Activated T-helper 1 cell treated with anti-CD3 and anti-CD28 coated beads, Interleukin-12 subunit alpha, Interleukin-12 subunit beta, Interleukin-2, Interleukin-4 antibody, amounts not matched to agents 30 ng/mL and 10 ng/mL and 1 ng/mL, durations not matched to agents 14 hours and 24 hours and 36 hours (primary cell): ENCODE results near the gene CLDN16. TPM values are rescaled to one million over a fixed set of nuclear protein-coding genes. Genes with fewer than 3 reads are reported as not detected.

ENCODE experiments used
- DNase-seq: peaks from one replicate; pipeline ENCODE4 v3.0.0; 2021; ENCODE audit warnings: low spot score
- H3K27ac Mint-ChIP-seq: one replicate; pipeline ENCODE4 v1.8.0; 2021; ENCODE audit warnings: mild to moderate bottlenecking, mixed read lengths
- H3K27me3 Mint-ChIP-seq: one replicate; pipeline ENCODE4 v1.8.0; 2022; ENCODE audit warnings: mild to moderate bottlenecking, moderate library complexity, mixed read lengths; ENCODE audit not compliant: insufficient read depth
- H3K36me3 Mint-ChIP-seq: one replicate; pipeline ENCODE4 v1.8.0; 2021; ENCODE audit warnings: low read depth, mixed read lengths
- H3K4me1 Mint-ChIP-seq: one replicate; pipeline ENCODE4 v1.8.0; 2021; ENCODE audit warnings: low read depth, mixed read lengths
- H3K4me3 Mint-ChIP-seq: one replicate; pipeline ENCODE4 v1.8.0; 2021; ENCODE audit warnings: mild to moderate bottlenecking, moderate library complexity, mixed read lengths
- H3K9me3 Mint-ChIP-seq: one replicate; pipeline ENCODE4 v1.8.0; 2021; ENCODE audit warnings: mixed read lengths
- intact Hi-C: fragments of 100-400 bp; cut with micrococcal nuclease; formaldehyde crosslinking; loops from one replicate; pipeline ENCODE4 v1.15.1; 2024
- total RNA-seq: library from RNA; stranded (reverse); gene quantifications from 2 replicates; pipeline ENCODE4 v1.2.3, GENCODE V29; 2022

Gene CLDN16
- total RNA-seq, 1 donor from 2014 or later, result not detected

DNA sequence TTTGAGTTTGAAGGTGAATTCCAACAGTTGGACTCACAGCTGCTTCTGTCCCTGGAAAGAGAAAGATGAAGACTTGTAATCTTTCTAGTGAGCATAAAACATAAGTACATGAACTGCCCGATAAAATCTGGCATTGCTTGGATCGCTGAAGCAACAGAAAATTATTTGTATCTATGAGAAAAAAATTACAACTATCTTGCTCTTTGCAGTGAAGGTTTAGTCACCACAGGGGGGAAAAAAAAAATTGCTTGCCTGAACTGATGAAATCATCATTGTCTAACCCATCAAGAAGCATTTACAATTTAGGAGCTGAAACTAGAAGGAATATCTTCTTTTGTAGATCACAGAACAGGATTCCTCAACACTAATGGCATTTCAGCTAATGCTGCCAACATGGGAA, 41.7 kb downstream of the CLDN16 start:
- intact Hi-C loops, result no loop called here
- Mint-ChIP-seq H3K27me3 (peaks cover 8% of the 10 kb centered on the region), H3K36me3 (no peaks in the 10 kb centered on the region), H3K27ac (no peak overlapping the region), H3K9me3 (peaks cover 5% of the 10 kb centered on the region), H3K4me1 (no peaks in the 10 kb centered on the region), H3K4me3 (no peak overlapping the region)
- no peak for DNase-seq

DNA sequence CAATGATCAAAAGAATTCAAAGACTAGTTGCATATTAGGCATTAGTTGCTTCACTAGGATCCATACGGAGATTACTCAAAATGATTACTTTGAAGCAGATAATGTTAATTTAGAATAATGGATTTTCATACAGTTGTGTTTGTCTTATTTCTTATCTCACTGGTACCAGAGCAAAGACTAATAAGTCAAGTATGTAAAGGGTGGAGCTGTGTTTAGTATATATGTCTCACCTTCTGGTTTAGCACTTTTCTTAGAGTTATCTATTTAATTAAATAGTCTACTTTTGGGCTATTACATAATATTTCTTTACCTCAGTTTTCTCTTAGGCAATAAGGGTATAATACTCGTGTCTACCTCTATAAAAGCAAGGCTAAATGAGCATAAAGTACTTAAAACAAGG, 42.9 kb downstream of the CLDN16 start:
- H3K36me3 Mint-ChIP-seq, result no peaks in the 10 kb centered on the region
- no peaks in the 10 kb centered on the region for H3K4me1 Mint-ChIP-seq
- H3K27ac Mint-ChIP-seq, result no peak overlapping the region
- H3K9me3 Mint-ChIP-seq, result peaks cover 5% of the 10 kb centered on the region
- intact Hi-C loops, result no loop called here
- no peak overlapping the region for H3K4me3 Mint-ChIP-seq
- no peak for DNase-seq
- H3K27me3 Mint-ChIP-seq, result peaks cover 8% of the 10 kb centered on the region

DNA sequence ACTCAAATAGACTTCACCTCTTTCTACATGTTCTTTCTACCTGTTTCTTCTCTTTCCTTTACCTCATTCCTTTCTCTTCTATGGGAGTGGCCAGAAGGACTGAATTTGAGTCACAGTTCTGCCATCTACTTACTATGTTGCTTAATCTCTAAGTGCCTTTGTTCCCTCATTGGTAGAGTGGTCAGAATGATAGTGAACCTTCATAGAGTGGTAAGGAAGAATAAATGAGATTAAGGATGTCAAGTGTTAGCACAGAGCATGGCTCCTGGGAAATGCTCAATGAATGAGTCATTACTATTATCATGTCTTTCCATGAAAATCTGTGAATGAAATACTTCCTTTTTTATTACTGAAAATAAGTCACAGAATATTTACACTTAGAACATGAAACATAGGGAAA, 44.3 kb downstream of the CLDN16 start:
- DNase-seq, result no peak
- peaks cover 5% of the 10 kb centered on the region for H3K9me3 Mint-ChIP-seq
- H3K4me1 Mint-ChIP-seq, result no peaks in the 10 kb centered on the region
- H3K4me3 Mint-ChIP-seq, result no peak overlapping the region
- H3K36me3 Mint-ChIP-seq, result no peaks in the 10 kb centered on the region
- H3K27ac Mint-ChIP-seq, result no peak overlapping the region
- H3K27me3 Mint-ChIP-seq, result peaks cover 15% of the 10 kb centered on the region
- intact Hi-C loops, result no loop called here

- H3K36me3 Mint-ChIP-seq, result no peaks in the 10 kb centered on the region
- H3K9me3 Mint-ChIP-seq, result peaks cover 5% of the 10 kb centered on the region
- intact Hi-C loops, result no loop called here
- no peak overlapping the region for H3K27ac Mint-ChIP-seq
- no peak overlapping the region for H3K4me3 Mint-ChIP-seq
- H3K27me3 Mint-ChIP-seq, result peaks cover 15% of the 10 kb centered on the region
- H3K4me1 Mint-ChIP-seq, result no peaks in the 10 kb centered on the region
- no peak for DNase-seq
Observed at GRCh38 chr3:190433626-190434025, 45.7 kb downstream of the CLDN16 start.

DNA sequence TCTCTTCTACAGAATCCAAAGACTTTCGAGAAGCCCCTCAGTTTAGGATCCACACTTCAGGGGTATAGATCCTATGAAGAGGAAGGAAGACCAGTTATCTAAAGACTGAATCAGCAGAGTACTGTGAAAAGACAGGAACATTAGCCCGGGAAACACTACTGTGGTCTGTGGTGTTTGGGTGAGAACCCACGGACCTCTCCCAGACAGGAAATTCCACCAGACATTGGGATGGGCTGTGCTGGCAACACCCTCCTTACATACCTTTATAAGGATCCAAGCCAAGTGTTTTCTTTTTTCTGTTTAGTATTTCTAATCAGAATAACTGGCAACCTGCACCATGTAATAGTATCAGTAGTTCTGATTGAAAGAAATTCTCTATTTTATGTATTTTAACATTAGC, 47.7 kb downstream of the CLDN16 start:
- no peak for DNase-seq
- Mint-ChIP-seq H3K9me3 (peaks cover 5% of the 10 kb centered on the region), H3K4me3 (no peak overlapping the region), H3K4me1 (no peaks in the 10 kb centered on the region), H3K27me3 (peaks cover 19% of the 10 kb centered on the region), H3K27ac (no peak overlapping the region), H3K36me3 (no peaks in the 10 kb centered on the region)
- intact Hi-C loops, result no loop called here

GRCh38 chr3:190436331-190436730, 48.4 kb downstream of the CLDN16 start:
- H3K4me3 Mint-ChIP-seq, result no peak overlapping the region
- no peaks in the 10 kb centered on the region for H3K36me3 Mint-ChIP-seq
- H3K4me1 Mint-ChIP-seq, result no peaks in the 10 kb centered on the region
- H3K27ac Mint-ChIP-seq, result no peak overlapping the region
- intact Hi-C loops, result no loop called here
- H3K9me3 Mint-ChIP-seq, result peaks cover 5% of the 10 kb centered on the region
- DNase-seq, result no peak
- H3K27me3 Mint-ChIP-seq, result peaks cover 19% of the 10 kb centered on the region

DNA sequence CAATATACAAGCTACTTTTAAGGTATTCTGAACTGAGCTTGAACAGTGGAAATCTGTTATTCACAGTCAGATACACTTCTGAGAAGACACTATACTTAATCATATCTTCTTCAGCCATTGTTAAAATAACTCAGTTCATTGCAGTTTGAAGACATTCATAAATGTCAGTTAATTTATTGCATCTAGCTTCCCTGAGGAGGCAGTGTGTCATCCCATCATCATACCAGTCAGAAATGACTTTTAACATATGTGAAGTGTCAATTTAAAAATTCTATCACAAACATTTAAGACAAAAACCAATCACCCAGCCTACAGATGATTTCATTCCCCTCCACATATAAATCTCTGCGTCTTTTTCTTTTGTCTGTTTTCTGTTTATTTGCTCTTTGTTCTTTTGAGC, 54.3 kb downstream of the CLDN16 start:
- Mint-ChIP-seq H3K9me3 (no peaks in the 10 kb centered on the region), H3K27ac (no peak overlapping the region), H3K27me3 (peaks cover 8% of the 10 kb centered on the region), H3K4me3 (no peak overlapping the region), H3K36me3 (no peaks in the 10 kb centered on the region), H3K4me1 (peaks cover 9% of the 10 kb centered on the region)
- intact Hi-C loops, result loop anchor here (5.0 kb wide), 1 partner anchor 255 kb away; no protein-coding TSS in a partner anchor
- DNase-seq, result no peak

DNA sequence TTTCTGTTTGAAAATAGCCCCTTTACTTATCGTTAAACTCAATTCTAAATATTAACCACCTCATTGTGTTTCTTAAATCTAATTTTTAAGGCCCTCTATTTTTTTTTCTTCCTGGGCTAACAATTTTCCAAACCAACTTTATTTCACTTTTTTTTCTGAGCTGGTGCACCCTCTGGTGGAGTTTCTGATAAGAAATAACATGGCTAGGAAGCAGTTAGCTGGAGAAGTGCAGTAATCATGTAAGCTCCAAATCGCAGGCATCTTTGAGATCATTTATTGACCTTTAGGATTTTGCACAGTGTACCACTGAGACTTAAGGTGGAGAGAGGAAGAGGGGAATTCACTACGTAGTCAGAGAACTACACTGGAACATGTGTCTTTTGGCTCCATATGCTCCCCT, 55.3 kb downstream of the CLDN16 start:
- peaks cover 8% of the 10 kb centered on the region for H3K27me3 Mint-ChIP-seq
- no peaks in the 10 kb centered on the region for H3K9me3 Mint-ChIP-seq
- no peak overlapping the region for H3K4me3 Mint-ChIP-seq
- H3K36me3 Mint-ChIP-seq, result no peaks in the 10 kb centered on the region
- intact Hi-C loops, result loop anchor here (5.0 kb wide), 1 partner anchor 254 kb away; no protein-coding TSS in a partner anchor
- H3K4me1 Mint-ChIP-seq, result peaks cover 9% of the 10 kb centered on the region
- no peak overlapping the region for H3K27ac Mint-ChIP-seq
- no peak for DNase-seq

GRCh38 chr3:190444006-190444405, 56.0 kb downstream of the CLDN16 start:
- no peaks in the 10 kb centered on the region for H3K36me3 Mint-ChIP-seq
- DNase-seq, result no peak
- H3K9me3 Mint-ChIP-seq, result no peaks in the 10 kb centered on the region
- peaks cover 9% of the 10 kb centered on the region for H3K4me1 Mint-ChIP-seq
- no peak overlapping the region for H3K4me3 Mint-ChIP-seq
- no peak overlapping the region for H3K27ac Mint-ChIP-seq
- intact Hi-C loops, result loop anchor here (5.0 kb wide), 1 partner anchor 253 kb away; no protein-coding TSS in a partner anchor
- H3K27me3 Mint-ChIP-seq, result peaks cover 10% of the 10 kb centered on the region

- H3K4me3 Mint-ChIP-seq, result no peak overlapping the region
- DNase-seq, result no peak
- H3K27ac Mint-ChIP-seq, result no peak overlapping the region
- peaks cover 9% of the 10 kb centered on the region for H3K4me1 Mint-ChIP-seq
- intact Hi-C loops, result loop anchor here (5.0 kb wide), 1 partner anchor 253 kb away; no protein-coding TSS in a partner anchor
- H3K27me3 Mint-ChIP-seq, result peaks cover 6% of the 10 kb centered on the region
- H3K36me3 Mint-ChIP-seq, result no peaks in the 10 kb centered on the region
- H3K9me3 Mint-ChIP-seq, result no peaks in the 10 kb centered on the region
Observed at GRCh38 chr3:190444576-190445145, 56.7 kb downstream of the CLDN16 start.

GRCh38 chr3:190446573-190447279, 58.8 kb downstream of the CLDN16 start:
- H3K4me1 Mint-ChIP-seq, result peaks cover 9% of the 10 kb centered on the region
- intact Hi-C loops, result no loop called here
- H3K27me3 Mint-ChIP-seq, result peaks cover 6% of the 10 kb centered on the region
- no peak for DNase-seq
- H3K27ac Mint-ChIP-seq, result no peak overlapping the region
- H3K4me3 Mint-ChIP-seq, result no peak overlapping the region
- H3K36me3 Mint-ChIP-seq, result no peaks in the 10 kb centered on the region
- H3K9me3 Mint-ChIP-seq, result no peaks in the 10 kb centered on the region

- intact Hi-C loops, result no loop called here
Observed at GRCh38 chr3:190448256-190448655, 60.3 kb downstream of the CLDN16 start.

GRCh38 chr3:190449801-190450200, 61.8 kb downstream of the CLDN16 start, which contains the start of gene TMEM207:
Gene TMEM207 (minus strand): TSS chr3:190449901. CDS start chr3:190449809, 92 bp downstream.
- Mint-ChIP-seq H3K9me3 (no peaks in the 10 kb centered on the region), H3K4me3 (no peak within 1 kb of the TSS), H3K27ac (no peak within 1 kb of the TSS), H3K36me3 (no peaks in the 10 kb centered on the region), H3K4me1 (peaks cover 9% of the 10 kb centered on the region), H3K27me3 (peaks cover 7% of the 10 kb centered on the region)
- no peak for DNase-seq
- intact Hi-C loops, result no loop called here

More at GRCh38 chr3:190448256-190448655, 60.3 kb downstream of the CLDN16 start:
- Mint-ChIP-seq H3K27me3 (peaks cover 7% of the 10 kb centered on the region), H3K4me1 (peaks cover 9% of the 10 kb centered on the region), H3K27ac (no peak overlapping the region), H3K36me3 (no peaks in the 10 kb centered on the region), H3K9me3 (no peaks in the 10 kb centered on the region), H3K4me3 (no peak overlapping the region)
- DNase-seq, result no peak
